Measurements from ENCODE around the gene COMMD4. TPM values are rescaled to one million over a fixed set of nuclear protein-coding genes. Genes with fewer than 3 reads are reported as not detected.

COMMD4 gene
- total and polyA plus RNA-seq, 2 of the 4 experiments (the other 2 are of a cell fraction) = 91.2 to 133 TPM

GRCh38 chr15:75367406-75367912 lies 31.6 kb downstream of the COMMD4 start:
- Histone ChIP-seq H3K9ac (ENCODE audit: low read depth, low read length) (peak overlapping the region; percentile 29; the same call in 1 of the 2 replicates), H3K27ac (ENCODE audit: insufficient read depth, low read length) (peak overlapping the region; percentile 12; the same call in 1 of the 2 replicates), H4K20me1 (ENCODE audit: insufficient read depth, low read length) (peaks cover 16% of the 10 kb centered on the region; the same call in 1 of the 2 replicates), H3K36me3 (ENCODE audit: control insufficient read depth, insufficient read depth, low read length) (peaks cover 42% of the 10 kb centered on the region), H3K27me3 (ENCODE audit: control insufficient read depth, insufficient read depth, low read length) (no peaks in the 10 kb centered on the region), H3K56ac (ENCODE audit: extremely low read depth, insufficient read depth, low read length) (0 out of 2 replicates have a peak overlapping the region, but pooled peaks have one; percentile 20), H2AK5ac (ENCODE audit: low read depth, low read length) (peak overlapping the region; percentile 95), H3K4me2 (ENCODE audit: low read depth, low read length) (peak overlapping the region; percentile 69), H2AFZ (replicated peaks; ENCODE audit: low read length, poor library complexity) (peak overlapping the region; percentile 93), H3K14ac (replicated peaks; ENCODE audit: low read depth, low read length) (peak overlapping the region; percentile 41; the same call in 1 of the 2 replicates), H3K9me1 (ENCODE audit: insufficient read depth, low read length) (peaks cover 4% of the 10 kb centered on the region; the same call in 1 of the 2 replicates), H4K8ac (ENCODE audit: low read depth in 2 of 2, low read length in 2 of 2) (peak overlapping the region in 1 of 2 experiments; percentile 7; a peak in 2 of 4 replicates), H3K4ac (ENCODE audit: low read depth, low read length) (peak overlapping the region; percentile 12; the same call in 1 of the 2 replicates), H2BK120ac (ENCODE audit: low read depth, low read length) (no peak overlapping the region), H4K5ac (ENCODE audit: low read depth, low read length) (no peak overlapping the region), H3K4me1 (ENCODE audit: control insufficient read depth, insufficient read depth, low read length) (peaks cover 4% of the 10 kb centered on the region), H3K4me3 (ENCODE audit: insufficient read depth, low read depth, low read length) (peak overlapping the region; percentile 71), H3K18ac (ENCODE audit: low read depth, low read length) (no peak overlapping the region), H3K9me3 (ENCODE audit: control insufficient read depth, insufficient read depth, low read length) (no peaks in the 10 kb centered on the region), H2AK9ac (replicated peaks; ENCODE audit: low read depth, low read length, poor library complexity) (peak overlapping the region; percentile 98), H3K23ac (ENCODE audit: low read depth, low read length) (no peak overlapping the region), H2BK5ac (ENCODE audit: low read depth, low read length, poor library complexity, severe bottlenecking) (no peak overlapping the region), H2BK20ac (ENCODE audit: low read depth, low read length) (no peak overlapping the region), H3K79me1 (ENCODE audit: low read depth in 1 of 2, low read length in 2 of 2) (peaks cover 38 to 56% of the 10 kb centered on the region in 2 experiments), H2BK15ac (ENCODE audit: low read depth, low read length) (no peak overlapping the region), H4K91ac (ENCODE audit: insufficient read depth, low read depth, low read length) (no peak overlapping the region)
- BruUV-seq (replicated peaks) = no TSS peak
- intact Hi-C loops (cut with micrococcal nuclease) (loop anchor here (5.0 kb wide), 1 partner anchor 315 kb away; no protein-coding TSS in a partner anchor), dilution Hi-C loops (cut with HindIII; ENCODE audit: low sequenced_read_pairs, unreplicated experiment) (no loop called here), in situ Hi-C loops (cut with MboI; ENCODE audit: low sequenced_read_pairs) (no loop called here)
- TF ChIP-seq RFX5 (IDR thresholded peaks at IDR 0.05; ENCODE audit: low read depth, low read length) = no peak
- no peak for TF ChIP-seq MAFK (IDR thresholded peaks at IDR 0.05; ENCODE audit: low read depth, low read length)
- no peak for TF ChIP-seq RCOR1 (IDR thresholded peaks at IDR 0.05; ENCODE audit: insufficient replicate concordance, low read length)
- peak; percentile 10; the same call in 1 of the 2 replicates for TF ChIP-seq USF2 (IDR thresholded peaks at IDR 0.05; ENCODE audit: low read depth, low read length)
- no peak for TF ChIP-seq NFE2L2 (IDR thresholded peaks at IDR 0.05; ENCODE audit: low read depth, low read length)
- TF ChIP-seq CHD1 (IDR thresholded peaks at IDR 0.05; ENCODE audit: low read depth, low read length) = no peak
- no peak for TF ChIP-seq SMC3 (IDR thresholded peaks at IDR 0.05; ENCODE audit: low read depth, low read length)
- TF ChIP-seq MAZ (IDR thresholded peaks at IDR 0.05; ENCODE audit: borderline replicate concordance, low read depth, low read length) = no peak
- no peak for TF ChIP-seq POLR2A (IDR thresholded peaks at IDR 0.05; ENCODE audit: low read depth, low read length)
- TF ChIP-seq MXI1 (IDR thresholded peaks at IDR 0.05; ENCODE audit: borderline replicate concordance, low read depth, low read length) = peak; percentile 86
- TF ChIP-seq ELK1 (IDR thresholded peaks at IDR 0.05; ENCODE audit: borderline replicate concordance, low read depth, low read length) = no peak
- no peak for TF ChIP-seq BHLHE40 (IDR thresholded peaks at IDR 0.05; ENCODE audit: low read depth, low read length)
- no peak for TF ChIP-seq CTCF (conservative IDR thresholded peaks at IDR 0.05; ENCODE audit: low read depth, low read length)
- TF ChIP-seq RAD21 (IDR thresholded peaks at IDR 0.05; ENCODE audit: low read length) = no peak
- ChIA-PET CTCF (interaction anchor here (0.7 to 1.7 kb wide), 6 partner anchors 11 to 285 kb away, joined by 3 to 8 read pairs (median 4); partner anchors contain the start of gene SIN3A), POLR2A (ENCODE audit: unreplicated experiment) (no interaction called here)
- ATAC-seq (ENCODE audit: low read depth) (no peak), DNase-seq (no peak)
- WGBS, 2 experiments (ENCODE audit: extremely low coverage in 2 of 2, insufficient read length in 1 of 2) = 62% methylated on average over 2 of the region's 7 CpGs; no CpG with 5 or more reads in 1 of the 2 experiments

All from IMR-90 (cell line).